Uterus (tissue), 4 donors: ENCODE results near the gene VWDE. TPM values are rescaled to one million over a fixed set of nuclear protein-coding genes. Genes with fewer than 3 reads are reported as not detected.

ENCODE experiments used
- DNase-seq, 2 donors: peaks; one replicate each; pipeline ENCODE4 v3.0.0-alpha.2; 2019 to 2020
- H3K27ac ChIP-seq, 2 donors: fragments of 200-600 bp; sonication (generic); 1 replicate in 1 of 2; 2 replicates in 1 of 2; pipeline ENCODE4 v1.5.1; 2016 to 2018
- H3K27me3 ChIP-seq, 2 donors: fragments of 200-600 bp; sonication (generic); one replicate each; pipeline ENCODE4 v1.5.1; 2018 to 2019; ENCODE audit warnings: control low read depth in 1 of 2
- H3K36me3 ChIP-seq, 2 donors: fragments of 200-600 bp; sonication (generic); one replicate each; pipeline ENCODE4 v1.5.1; 2019; ENCODE audit warnings: control low read depth in 1 of 2
- H3K4me1 ChIP-seq, 2 donors: fragments of 200-600 bp; sonication (generic); one replicate each; pipeline ENCODE4 v1.5.1; 2018 to 2019; ENCODE audit warnings: control low read depth in 1 of 2
- H3K4me3 ChIP-seq, 2 donors: fragments of 200-600 bp; sonication (generic); 1 replicate in 1 of 2; 2 replicates in 1 of 2; pipeline ENCODE4 v1.5.1; 2018 to 2019; ENCODE audit warnings: mild to moderate bottlenecking in 1 of 2
- H3K9me3 ChIP-seq, 2 donors: fragments of 200-600 bp; sonication (generic); one replicate each; pipeline ENCODE4 v1.5.1; 2019; ENCODE audit warnings: control low read depth in 1 of 2
- CTCF ChIP-seq, 4 experiments: fragments of 200-600 bp in 2 of 4; fragments of 450-650 bp in 2 of 4; sonication (generic) in 2 of 4; IDR thresholded peaks; one replicate each; pipeline ENCODE4 v1.5.1; 2016 to 2019; ENCODE audit warnings: antibody characterized with exemption in 4 of 4, mild to moderate bottlenecking in 2 of 4, moderate library complexity in 1 of 4
- POLR2A ChIP-seq, 2 donors: fragments of 450-650 bp; IDR thresholded peaks; one replicate each; pipeline ENCODE4 v1.6.1; 2016; ENCODE audit warnings: antibody characterized with exemption in 2 of 2, mild to moderate bottlenecking in 1 of 2, moderate library complexity in 1 of 2
- intact Hi-C: fragments of 100-400 bp; cut with DNase I; formaldehyde crosslinking; loops from one replicate; pipeline ENCODE4 v1.15.1; 2023; ENCODE audit warnings: low total_unique reads
- total RNA-seq, 4 donors: library from RNA; depleted of rRNA in 3 of 4; stranded (reverse); fragments of >200 nt in 3 of 4; gene quantifications; one replicate each; pipeline versions ENCODE4 v1.1.0 to v1.2.4, GENCODE V29; 2014 to 2023
- donor health status: DM: yes; HTN: yes; CAD: no.

VWDE gene
- total RNA-seq, 4 donors from 2014 or later: 0.95 to 23.2 TPM; not detected in 2

GRCh38 chr7:12303062-12303461 lies 100.6 kb downstream of the VWDE start:
- intact Hi-C loops: no loop called here
- no peak overlapping the region for H3K4me3 ChIP-seq
- no peaks in the 10 kb centered on the region for H3K9me3 ChIP-seq
- no peaks in the 10 kb centered on the region for H3K36me3 ChIP-seq
- TF ChIP-seq CTCF (IDR thresholded peaks at IDR 0.05) (no peak), POLR2A (IDR thresholded peaks at IDR 0.05) (no peak)
- no peaks in the 10 kb centered on the region for H3K4me1 ChIP-seq
- H3K27me3 ChIP-seq: no peaks in the 10 kb centered on the region
- H3K27ac ChIP-seq: no peak overlapping the region
- no peak for DNase-seq

GRCh38 chr7:12300415-12300814 lies 103.2 kb downstream of the VWDE start:
- no peak for DNase-seq
- H3K27me3 ChIP-seq: no peaks in the 10 kb centered on the region
- TF ChIP-seq POLR2A (IDR thresholded peaks at IDR 0.05) (no peak), CTCF (IDR thresholded peaks at IDR 0.05) (no peak)
- H3K36me3 ChIP-seq: no peaks in the 10 kb centered on the region
- no peaks in the 10 kb centered on the region for H3K4me1 ChIP-seq
- H3K4me3 ChIP-seq: no peak overlapping the region
- no peaks in the 10 kb centered on the region for H3K9me3 ChIP-seq
- intact Hi-C loops: no loop called here
- no peak overlapping the region for H3K27ac ChIP-seq

- DNase-seq: no peak
- H3K4me3 ChIP-seq: no peak overlapping the region
- intact Hi-C loops: no loop called here
- H3K36me3 ChIP-seq: no peaks in the 10 kb centered on the region
- H3K4me1 ChIP-seq: no peaks in the 10 kb centered on the region
- TF ChIP-seq POLR2A (IDR thresholded peaks at IDR 0.05): no peak
- TF ChIP-seq CTCF (IDR thresholded peaks at IDR 0.05): no peak
- H3K27ac ChIP-seq: no peak overlapping the region
- H3K27me3 ChIP-seq: no peaks in the 10 kb centered on the region
- no peaks in the 10 kb centered on the region for H3K9me3 ChIP-seq
These were observed 104.3 kb downstream of the VWDE start for GRCh38 chr7:12299367-12299766.

- no peak for DNase-seq
- Histone ChIP-seq H3K4me3 (no peak overlapping the region), H3K4me1 (no peaks in the 10 kb centered on the region), H3K27me3 (no peaks in the 10 kb centered on the region), H3K36me3 (no peaks in the 10 kb centered on the region), H3K27ac (no peak overlapping the region), H3K9me3 (no peaks in the 10 kb centered on the region)
- TF ChIP-seq CTCF (IDR thresholded peaks at IDR 0.05) (no peak), POLR2A (IDR thresholded peaks at IDR 0.05) (no peak)
- intact Hi-C loops: no loop called here
These were observed 106.2 kb downstream of the VWDE start for GRCh38 chr7:12297283-12298108.

- intact Hi-C loops: no loop called here
- no peak for TF ChIP-seq POLR2A (IDR thresholded peaks at IDR 0.05)
- no peak for TF ChIP-seq CTCF (IDR thresholded peaks at IDR 0.05)
- H3K4me1 ChIP-seq: no peaks in the 10 kb centered on the region
- no peaks in the 10 kb centered on the region for H3K36me3 ChIP-seq
- H3K9me3 ChIP-seq: no peaks in the 10 kb centered on the region
- DNase-seq: no peak
- no peaks in the 10 kb centered on the region for H3K27me3 ChIP-seq
- H3K4me3 ChIP-seq: no peak overlapping the region
- no peak overlapping the region for H3K27ac ChIP-seq
These were observed 107.6 kb downstream of the VWDE start for GRCh38 chr7:12296051-12296570.
